22Rv1 (cell line): ENCODE measurements around the gene NOX5.

Source experiments
- CTCF ChIP-seq: fragments of 450-650 bp; IDR thresholded peaks from 2 replicates; pipeline ENCODE4 v1.5.1; 2017; ENCODE audit warnings: mild to moderate bottlenecking
- ZFX ChIP-seq: fragments of 450-650 bp; IDR thresholded peaks from 2 replicates; pipeline ENCODE4 v1.6.1; 2017; ENCODE audit warnings: antibody characterized with exemption, borderline replicate concordance

GRCh38 chr15:69076756-69077155 lies 62.3 kb downstream of the NOX5 start:
- TF ChIP-seq CTCF (no peak), ZFX (no peak)
